ENCODE data around the gene CDK19. TPM values are rescaled to one million over a fixed set of nuclear protein-coding genes. Genes with fewer than 3 reads are reported as not detected.
"Not testable (repeated sequence)": the region's sequence is repeated elsewhere in the genome, so short reads cannot be mapped to it uniquely, and the experiment has no call there.

Gene CDK19
- total RNA-seq, 1 donor from 2014 or later: 41.6 TPM

GRCh38 chr6:110614106-110614505, 201.2 kb downstream of the CDK19 start:
- peaks cover 41% of the 10 kb centered on the region for H3K36me3 Mint-ChIP-seq
- DNase-seq (ENCODE audit: low spot score in 2 of 2, unreplicated experiment in 2 of 2): no peak
- H3K27me3 Mint-ChIP-seq (ENCODE audit: low read depth): no peaks in the 10 kb centered on the region
- peaks cover 8% of the 10 kb centered on the region for H3K4me1 Mint-ChIP-seq
- TF ChIP-seq CTCF (IDR thresholded peaks at IDR 0.05; ENCODE audit: unreplicated experiment): no peak
- no peak overlapping the region for H3K27ac Mint-ChIP-seq
- H3K4me3 Mint-ChIP-seq: no peak overlapping the region
- H3K9me3 Mint-ChIP-seq: no peaks in the 10 kb centered on the region

- no peak for TF ChIP-seq CTCF (IDR thresholded peaks at IDR 0.05; ENCODE audit: unreplicated experiment)
- H3K4me1 Mint-ChIP-seq: peaks cover under 1% of the 10 kb centered on the region
- no peak overlapping the region for H3K4me3 Mint-ChIP-seq
- no peaks in the 10 kb centered on the region for H3K27me3 Mint-ChIP-seq (ENCODE audit: low read depth)
- no peak for DNase-seq (ENCODE audit: low spot score in 2 of 2, unreplicated experiment in 2 of 2)
- peaks cover 34% of the 10 kb centered on the region for H3K36me3 Mint-ChIP-seq
- no peaks in the 10 kb centered on the region for H3K9me3 Mint-ChIP-seq
- no peak overlapping the region for H3K27ac Mint-ChIP-seq
These were observed 201.9 kb downstream of the CDK19 start for GRCh38 chr6:110613356-110613755.

- TF ChIP-seq CTCF (IDR thresholded peaks at IDR 0.05; ENCODE audit: unreplicated experiment): no peak
- no peaks in the 10 kb centered on the region for H3K27me3 Mint-ChIP-seq (ENCODE audit: low read depth)
- H3K9me3 Mint-ChIP-seq: no peaks in the 10 kb centered on the region
- DNase-seq (ENCODE audit: low spot score in 2 of 2, unreplicated experiment in 2 of 2): no peak
- H3K4me1 Mint-ChIP-seq: no peaks in the 10 kb centered on the region
- no peak overlapping the region for H3K27ac Mint-ChIP-seq
- no peak overlapping the region for H3K4me3 Mint-ChIP-seq
- peaks cover 30% of the 10 kb centered on the region for H3K36me3 Mint-ChIP-seq
These were observed 203.0 kb downstream of the CDK19 start for GRCh38 chr6:110612298-110612697.

- Mint-ChIP-seq H3K27ac (no peak overlapping the region), H3K4me1 (no peaks in the 10 kb centered on the region), H3K27me3 (ENCODE audit: low read depth) (no peaks in the 10 kb centered on the region), H3K9me3 (no peaks in the 10 kb centered on the region), H3K36me3 (peaks cover 23% of the 10 kb centered on the region), H3K4me3 (no peak overlapping the region)
- DNase-seq (ENCODE audit: low spot score in 2 of 2, unreplicated experiment in 2 of 2): no peak
- TF ChIP-seq CTCF (IDR thresholded peaks at IDR 0.05; ENCODE audit: unreplicated experiment): no peak
These were observed 206.2 kb downstream of the CDK19 start for GRCh38 chr6:110609101-110609500.

GRCh38 chr6:110608151-110608550, 207.1 kb downstream of the CDK19 start:
- Mint-ChIP-seq H3K27ac (no peak overlapping the region), H3K36me3 (peaks cover 20% of the 10 kb centered on the region), H3K4me3 (no peak overlapping the region), H3K4me1 (no peaks in the 10 kb centered on the region), H3K9me3 (no peaks in the 10 kb centered on the region), H3K27me3 (ENCODE audit: low read depth) (no peaks in the 10 kb centered on the region)
- no peak for DNase-seq (ENCODE audit: low spot score in 2 of 2, unreplicated experiment in 2 of 2)
- TF ChIP-seq CTCF (IDR thresholded peaks at IDR 0.05; ENCODE audit: unreplicated experiment): no peak

- Mint-ChIP-seq H3K36me3 (peaks cover 16% of the 10 kb centered on the region), H3K27ac (no peak overlapping the region), H3K4me1 (no peaks in the 10 kb centered on the region), H3K9me3 (no peaks in the 10 kb centered on the region), H3K4me3 (no peak overlapping the region), H3K27me3 (ENCODE audit: low read depth) (no peaks in the 10 kb centered on the region)
- no peak for TF ChIP-seq CTCF (IDR thresholded peaks at IDR 0.05; ENCODE audit: unreplicated experiment)
- no peak for DNase-seq (ENCODE audit: low spot score in 2 of 2, unreplicated experiment in 2 of 2)
These were observed 209.1 kb downstream of the CDK19 start for GRCh38 chr6:110606151-110606550.

GRCh38 chr6:110600640-110601039, 214.6 kb downstream of the CDK19 start:
- not testable (repeated sequence) for H3K36me3 Mint-ChIP-seq

More at GRCh38 chr6:110600640-110601039, 214.6 kb downstream of the CDK19 start:
- H3K27me3 Mint-ChIP-seq (ENCODE audit: low read depth); DNase-seq (ENCODE audit: low spot score in 2 of 2, unreplicated experiment in 2 of 2); H3K4me3 Mint-ChIP-seq; H3K27ac Mint-ChIP-seq; H3K9me3 Mint-ChIP-seq; H3K4me1 Mint-ChIP-seq: not testable (repeated sequence)

Measured in mesothelial cell of epicardium (in vitro differentiated cells).